Measurements from ENCODE around the gene GPR39.

DNA sequence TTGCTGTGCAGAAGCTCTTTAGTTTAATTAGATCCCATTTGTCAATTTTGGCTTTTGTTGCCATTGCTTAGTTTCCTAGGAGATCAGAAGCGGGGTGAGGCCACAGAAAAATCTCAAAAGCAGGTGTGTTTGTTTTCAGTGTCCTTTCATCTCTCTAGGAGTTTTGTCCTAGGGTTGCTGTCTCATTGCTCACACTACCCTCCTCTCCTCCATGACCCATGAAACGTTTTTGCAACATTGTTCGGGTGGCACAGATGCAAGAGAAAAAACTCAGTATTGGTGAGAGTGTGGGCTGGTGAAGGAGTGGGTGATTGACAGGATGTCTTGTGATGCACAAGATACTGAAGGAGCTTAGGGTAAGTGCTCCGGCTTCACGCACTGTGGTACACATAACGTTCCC is 149.8 kb downstream of the GPR39 start:
- TF ChIP-seq POLR2A (IDR thresholded peaks at IDR 0.05) = no peak
- TF ChIP-seq, protein P1, sequence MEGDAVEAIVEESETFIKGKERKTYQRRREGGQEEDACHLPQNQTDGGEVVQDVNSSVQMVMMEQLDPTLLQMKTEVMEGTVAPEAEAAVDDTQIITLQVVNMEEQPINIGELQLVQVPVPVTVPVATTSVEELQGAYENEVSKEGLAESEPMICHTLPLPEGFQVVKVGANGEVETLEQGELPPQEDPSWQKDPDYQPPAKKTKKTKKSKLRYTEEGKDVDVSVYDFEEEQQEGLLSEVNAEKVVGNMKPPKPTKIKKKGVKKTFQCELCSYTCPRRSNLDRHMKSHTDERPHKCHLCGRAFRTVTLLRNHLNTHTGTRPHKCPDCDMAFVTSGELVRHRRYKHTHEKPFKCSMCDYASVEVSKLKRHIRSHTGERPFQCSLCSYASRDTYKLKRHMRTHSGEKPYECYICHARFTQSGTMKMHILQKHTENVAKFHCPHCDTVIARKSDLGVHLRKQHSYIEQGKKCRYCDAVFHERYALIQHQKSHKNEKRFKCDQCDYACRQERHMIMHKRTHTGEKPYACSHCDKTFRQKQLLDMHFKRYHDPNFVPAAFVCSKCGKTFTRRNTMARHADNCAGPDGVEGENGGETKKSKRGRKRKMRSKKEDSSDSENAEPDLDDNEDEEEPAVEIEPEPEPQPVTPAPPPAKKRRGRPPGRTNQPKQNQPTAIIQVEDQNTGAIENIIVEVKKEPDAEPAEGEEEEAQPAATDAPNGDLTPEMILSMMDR (IDR thresholded peaks at IDR 0.05) = no peak

Data from body of pancreas (tissue), 4 donors.